Ecto neural progenitor cell (in vitro differentiated cells): ENCODE results near the gene POLR2A.

Source experiments
- DNase-seq: peaks from one replicate; pipeline ENCODE4 v3.0.0-alpha.2; 2018; ENCODE audit warnings: low spot score

Gene POLR2A

GRCh38 chr17:7502987-7503386, 18.8 kb downstream of the POLR2A start:
- no peak for DNase-seq

- no peak for DNase-seq
Observed at GRCh38 chr17:7503521-7503920, 19.4 kb downstream of the POLR2A start.

- no peak for DNase-seq
Observed at GRCh38 chr17:7508145-7508544, 24.0 kb downstream of the POLR2A start.

- DNase-seq = no peak
Observed at GRCh38 chr17:7508846-7509245, 24.7 kb downstream of the POLR2A start.

GRCh38 chr17:7509937-7510336, 25.8 kb downstream of the POLR2A start:
- no peak for DNase-seq

GRCh38 chr17:7511108-7511507, 26.9 kb downstream of the POLR2A start:
- no peak for DNase-seq

GRCh38 chr17:7512105-7512504, 27.9 kb downstream of the POLR2A start:
- no peak for DNase-seq

- DNase-seq = no peak
Observed at GRCh38 chr17:7512824-7513540, 28.8 kb downstream of the POLR2A start.

GRCh38 chr17:7513850-7514419, 29.8 kb downstream of the POLR2A start:
- no peak for DNase-seq

- DNase-seq = no peak
Observed at GRCh38 chr17:7515911-7516610, 31.9 kb downstream of the POLR2A start.

GRCh38 chr17:7523033-7523432, 38.9 kb downstream of the POLR2A start:
- DNase-seq = no peak

GRCh38 chr17:7528842-7529241, 44.7 kb downstream of the POLR2A start:
- no peak for DNase-seq

GRCh38 chr17:7530023-7530900, 46.1 kb downstream of the POLR2A start:
- DNase-seq = no peak

- DNase-seq = no peak
Observed at GRCh38 chr17:7538050-7538449, 53.9 kb downstream of the POLR2A start.

GRCh38 chr17:7538891-7539545, 54.9 kb downstream of the POLR2A start:
- no peak for DNase-seq

- no peak for DNase-seq
Observed at GRCh38 chr17:7541074-7541621, 57.0 kb downstream of the POLR2A start.

GRCh38 chr17:7544911-7545310, 60.7 kb downstream of the POLR2A start:
- DNase-seq = no peak

GRCh38 chr17:7548585-7549400, 64.6 kb downstream of the POLR2A start, which contains the start of gene TNFSF12:
Gene TNFSF12, plus strand, starts transcription at chr17:7549058. Its CDS starts 96 bp downstream, at chr17:7549154.
- no peak for DNase-seq
